OCI-LY3 (cell line): Measurements from ENCODE around the gene IL17REL.

Experiments
- CTCF ChIP-seq: fragments of 200-600, 300-600 bp; sonication (generic); IDR thresholded peaks from 2 replicates; pipeline ENCODE4 v1.5.1; 2014; ENCODE audit warnings: antibody characterized with exemption, low read length, low read depth
- EZH2phosphoT487 ChIP-seq: fragments of 200-600 bp; shearing (Covaris generic); IDR thresholded peaks from 2 replicates; pipeline ENCODE4 v1.6.1; 2018; ENCODE audit warnings: antibody characterized with exemption, mixed run types, low read depth

DNA sequence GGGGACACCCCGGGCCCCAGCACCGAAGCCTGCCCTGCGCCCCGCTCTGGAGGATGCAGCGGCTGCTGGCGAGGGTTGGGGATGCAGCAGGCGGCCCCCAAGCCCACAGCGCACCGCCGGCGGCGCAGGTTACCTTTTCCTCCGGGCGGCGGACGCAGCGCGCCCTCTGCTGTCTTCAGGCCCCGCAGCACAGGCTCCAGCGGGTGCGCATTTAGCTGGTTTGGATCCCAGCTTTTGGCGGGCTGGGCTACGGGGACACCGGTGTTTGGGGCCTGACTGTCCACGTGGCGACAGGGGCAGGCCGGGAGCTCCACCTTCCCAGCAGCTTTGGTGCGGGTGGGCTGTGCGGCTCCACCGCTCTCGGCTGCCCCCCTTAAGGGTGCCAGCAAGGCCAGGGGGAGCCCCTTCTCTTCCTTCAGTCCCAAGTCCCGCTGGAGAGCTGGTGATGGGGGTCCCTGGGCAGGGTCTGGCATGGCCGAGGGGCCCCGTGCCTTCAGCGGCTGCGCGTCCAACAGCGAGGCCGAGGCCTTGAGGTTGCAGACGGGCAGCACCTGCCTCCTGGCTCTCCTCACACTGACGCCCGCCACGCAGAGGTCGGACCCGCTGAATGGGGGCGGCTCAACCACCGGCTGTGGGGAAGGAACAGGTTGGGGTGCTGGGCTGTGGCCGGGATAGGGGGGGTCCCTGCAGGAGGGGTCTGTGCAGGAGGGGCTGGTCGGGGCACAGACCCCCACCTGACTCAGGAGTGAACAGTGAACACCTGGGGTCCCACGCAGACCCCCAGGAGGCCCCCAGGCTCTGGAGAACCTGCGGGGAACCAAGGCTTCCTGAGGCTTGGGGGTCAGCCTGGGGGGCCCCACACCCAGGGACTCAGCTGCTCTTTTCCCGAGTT lies 18.0 kb upstream of the IL17REL start:
- peak; percentile 79 for TF ChIP-seq CTCF
- TF ChIP-seq EZH2phosphoT487: no peak
